ENCODE measurements around the gene CSKMT.
"Not testable (repeated sequence)": the region's sequence is repeated elsewhere in the genome, so short reads cannot be mapped to it uniquely, and the experiment has no call there.

The CSKMT gene

DNA sequence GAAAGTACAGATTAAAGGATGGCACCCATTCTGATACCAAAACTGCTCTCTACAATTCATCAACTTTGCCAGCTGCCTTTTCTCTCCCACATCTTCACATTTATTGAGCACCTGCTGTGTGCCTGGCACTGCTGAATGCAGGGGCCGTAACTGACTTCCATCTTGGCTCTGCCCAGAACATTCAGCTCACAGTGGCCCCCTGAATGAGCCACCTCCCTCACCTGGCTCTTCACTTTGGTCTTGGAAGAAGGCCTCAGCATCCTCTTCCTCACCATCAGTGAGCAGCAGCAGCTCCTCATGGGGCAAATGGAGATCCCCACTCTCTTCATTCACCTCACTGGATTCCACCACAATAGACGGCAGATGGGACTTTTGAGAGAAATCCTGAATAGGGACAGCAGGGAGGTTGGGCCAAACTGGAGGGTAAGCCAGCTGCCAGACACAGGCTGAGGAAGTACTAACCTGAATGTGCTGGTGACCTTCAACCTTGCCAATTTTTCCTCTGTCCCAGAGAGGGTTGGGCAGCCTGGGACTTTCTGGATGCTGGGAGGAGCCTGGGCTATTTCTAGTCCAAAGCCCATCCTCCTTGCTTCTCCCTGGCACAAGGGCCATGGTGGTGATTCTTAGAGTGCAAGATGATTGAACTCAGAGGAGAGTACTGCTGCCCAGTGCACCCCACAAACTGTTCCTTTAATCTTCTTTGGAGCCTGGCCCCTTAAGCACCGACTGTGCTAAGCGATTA lies 4.5 kb downstream of the CSKMT start:
- H3K27ac Mint-ChIP-seq, result no peak overlapping the region
- ATAC-seq (ENCODE audit: low read depth), result no peak
- peaks cover 17% of the 10 kb centered on the region for H3K4me1 Mint-ChIP-seq
- H3K4me3 Mint-ChIP-seq, result no peak overlapping the region
- no peaks in the 10 kb centered on the region for H3K36me3 Mint-ChIP-seq
- DNase-seq (ENCODE audit: low spot score in 2 of 2), result no peak
- H3K9me3 Mint-ChIP-seq, result no peaks in the 10 kb centered on the region
- no peaks in the 10 kb centered on the region for H3K27me3 Mint-ChIP-seq

DNA sequence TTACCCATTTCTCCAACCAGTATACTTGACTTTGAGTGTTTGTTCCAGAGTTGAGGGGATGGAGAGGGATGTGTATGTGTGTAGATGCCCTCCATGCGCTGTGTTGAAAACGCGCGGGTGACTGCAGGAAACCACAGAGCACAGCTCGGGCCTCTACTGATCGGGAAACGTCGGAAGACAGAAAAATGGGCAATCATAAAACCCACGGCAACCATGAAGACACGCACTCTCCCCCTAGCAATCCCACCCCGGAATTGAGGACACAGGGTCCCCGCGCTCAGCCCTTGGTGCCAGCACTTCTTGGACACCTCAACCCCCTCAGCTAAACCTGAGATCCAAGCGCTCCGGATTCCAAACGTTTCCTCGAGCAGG lies 6.1 kb downstream of the CSKMT start:
- H3K27ac Mint-ChIP-seq, result peak overlapping the region; percentile 92
- H3K4me3 Mint-ChIP-seq, result peak overlapping the region; percentile 98
- H3K27me3 Mint-ChIP-seq, result no peaks in the 10 kb centered on the region
- peaks cover 3% of the 10 kb centered on the region for H3K36me3 Mint-ChIP-seq
- no peak for DNase-seq (ENCODE audit: low spot score in 2 of 2)
- peaks cover 20% of the 10 kb centered on the region for H3K4me1 Mint-ChIP-seq
- ATAC-seq (ENCODE audit: low read depth), result peak; percentile 14
- no peaks in the 10 kb centered on the region for H3K9me3 Mint-ChIP-seq

DNA sequence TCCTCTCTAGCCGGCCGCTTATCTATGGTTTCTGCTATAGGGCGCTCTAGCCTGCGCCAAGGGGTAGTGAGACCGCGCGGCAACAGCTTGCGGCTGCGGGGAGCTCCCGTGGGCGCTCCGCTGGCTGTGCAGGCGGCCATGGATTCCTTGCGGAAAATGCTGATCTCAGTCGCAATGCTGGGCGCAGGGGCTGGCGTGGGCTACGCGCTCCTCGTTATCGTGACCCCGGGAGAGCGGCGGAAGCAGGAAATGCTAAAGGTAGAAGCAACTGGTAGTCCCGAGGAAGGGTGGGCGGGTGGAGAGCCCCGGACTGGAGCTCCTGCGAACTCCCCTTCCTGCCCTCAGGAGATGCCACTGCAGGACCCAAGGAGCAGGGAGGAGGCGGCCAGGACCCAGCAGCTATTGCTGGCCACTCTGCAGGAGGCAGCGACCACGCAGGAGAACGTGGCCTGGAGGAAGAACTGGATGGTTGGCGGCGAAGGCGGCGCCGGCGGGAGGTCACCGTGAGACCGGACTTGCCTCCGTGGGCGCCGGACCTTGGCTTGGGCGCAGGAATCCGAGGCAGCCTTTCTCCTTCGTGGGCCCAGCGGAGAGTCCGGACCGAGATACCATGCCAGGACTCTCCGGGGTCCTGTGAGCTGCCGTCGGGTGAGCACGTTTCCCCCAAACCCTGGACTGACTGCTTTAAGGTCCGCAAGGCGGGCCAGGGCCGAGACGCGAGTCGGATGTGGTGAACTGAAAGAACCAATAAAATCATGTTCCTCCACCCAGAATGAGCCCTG lies 6.7 kb downstream of the CSKMT start, which contains the start of the genes LBHD1 and UQCC3:
TSS of gene LBHD1 (minus strand) at position 660 of the 782 bp plus-strand sequence. CDS start 2,236 bp downstream, outside the sequence.
TSS of gene UQCC3 (plus strand) at position 66 of the 782 bp plus-strand sequence. CDS start at position 139, 73 bp downstream.
- H3K9me3 Mint-ChIP-seq, result no peaks in the 10 kb centered on the region
- H3K27me3 Mint-ChIP-seq, result no peaks in the 10 kb centered on the region
- peak; percentile 57 to 76 for DNase-seq (ENCODE audit: low spot score in 2 of 2)
- H3K4me1 Mint-ChIP-seq, result peaks cover 16% of the 10 kb centered on the region
- peak; percentile 79 for ATAC-seq (ENCODE audit: low read depth)
- peak within 1 kb of the TSS; percentile 98 for H3K4me3 Mint-ChIP-seq
- peak within 1 kb of the TSS; percentile 92 for H3K27ac Mint-ChIP-seq
- peaks cover 4% of the 10 kb centered on the region for H3K36me3 Mint-ChIP-seq

DNA sequence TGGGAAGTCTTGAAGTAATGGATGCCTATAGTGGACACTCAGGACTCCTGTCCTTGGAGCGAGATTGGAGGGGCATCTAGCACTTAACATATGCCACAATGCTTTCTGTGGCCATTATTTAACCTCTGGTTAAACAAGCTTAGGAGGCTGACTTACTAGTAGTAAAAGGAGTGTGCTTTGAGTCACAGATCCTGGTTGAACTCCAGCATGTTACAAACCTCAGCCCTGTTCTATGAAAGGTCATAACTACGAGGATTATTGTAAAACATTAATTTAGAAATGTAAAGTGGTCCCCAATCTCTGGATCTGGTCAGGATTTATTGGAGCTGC lies 8.0 kb downstream of the CSKMT start:
- peaks cover 11% of the 10 kb centered on the region for H3K36me3 Mint-ChIP-seq
- H3K4me3 Mint-ChIP-seq, result peak overlapping the region; percentile 98
- no peak for ATAC-seq (ENCODE audit: low read depth)
- no peaks in the 10 kb centered on the region for H3K27me3 Mint-ChIP-seq
- peaks cover 23% of the 10 kb centered on the region for H3K4me1 Mint-ChIP-seq
- no peaks in the 10 kb centered on the region for H3K9me3 Mint-ChIP-seq
- no peak for DNase-seq (ENCODE audit: low spot score in 2 of 2)
- H3K27ac Mint-ChIP-seq, result peak overlapping the region; percentile 92

DNA sequence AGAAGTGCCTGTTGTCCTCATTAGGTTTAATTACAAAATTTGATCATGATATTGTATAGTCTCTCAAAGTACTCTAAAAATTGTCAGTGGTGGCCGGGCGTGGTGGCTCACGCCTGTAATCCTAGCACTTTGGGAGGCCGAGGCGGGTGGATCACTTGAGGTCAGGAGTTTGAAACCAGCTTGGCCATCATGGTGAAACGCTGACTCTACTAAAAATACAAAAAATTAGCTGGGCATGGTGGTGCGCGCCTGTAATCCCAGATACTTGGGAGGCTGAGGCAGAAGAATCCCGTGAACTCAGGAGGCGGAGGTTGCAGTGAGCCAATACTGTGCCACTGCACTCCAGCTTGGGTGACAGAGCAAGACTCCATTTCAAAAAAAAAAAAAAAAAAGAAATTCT lies 10.3 kb downstream of the CSKMT start:
- H3K4me3 Mint-ChIP-seq; H3K27me3 Mint-ChIP-seq; H3K27ac Mint-ChIP-seq; DNase-seq (ENCODE audit: low spot score in 2 of 2); ATAC-seq (ENCODE audit: low read depth); H3K9me3 Mint-ChIP-seq: not testable (repeated sequence)
- H3K36me3 Mint-ChIP-seq, result peaks cover 11% of the 10 kb centered on the region
- H3K4me1 Mint-ChIP-seq, result peaks cover 24% of the 10 kb centered on the region

DNA sequence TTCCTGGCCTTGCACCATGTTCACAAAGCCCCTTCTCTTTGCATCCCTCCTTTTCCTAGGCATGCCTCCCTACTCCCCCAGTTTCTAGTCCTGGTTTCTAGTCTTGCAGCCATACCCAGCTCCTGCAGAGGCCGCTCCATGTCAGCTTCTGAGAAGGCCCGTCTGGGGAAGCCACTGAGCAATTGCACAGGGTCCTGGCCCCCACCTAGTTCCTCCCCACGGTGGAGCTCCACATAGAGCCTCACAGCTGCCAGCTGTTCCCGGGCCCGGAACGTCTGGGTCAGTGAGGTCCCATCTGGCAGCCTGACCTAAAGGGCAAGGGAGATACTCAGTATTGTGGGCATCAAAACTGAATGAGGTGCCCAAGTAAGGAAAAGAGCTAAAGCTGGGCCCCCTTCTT lies 11.6 kb downstream of the CSKMT start:
- H3K9me3 Mint-ChIP-seq, result no peaks in the 10 kb centered on the region
- H3K27me3 Mint-ChIP-seq, result no peaks in the 10 kb centered on the region
- ATAC-seq (ENCODE audit: low read depth) (no peak), DNase-seq (ENCODE audit: low spot score in 2 of 2) (no peak)
- peaks cover 30% of the 10 kb centered on the region for H3K4me1 Mint-ChIP-seq
- peaks cover 11% of the 10 kb centered on the region for H3K36me3 Mint-ChIP-seq
- H3K4me3 Mint-ChIP-seq, result no peak overlapping the region
- H3K27ac Mint-ChIP-seq, result peak overlapping the region; percentile 97

DNA sequence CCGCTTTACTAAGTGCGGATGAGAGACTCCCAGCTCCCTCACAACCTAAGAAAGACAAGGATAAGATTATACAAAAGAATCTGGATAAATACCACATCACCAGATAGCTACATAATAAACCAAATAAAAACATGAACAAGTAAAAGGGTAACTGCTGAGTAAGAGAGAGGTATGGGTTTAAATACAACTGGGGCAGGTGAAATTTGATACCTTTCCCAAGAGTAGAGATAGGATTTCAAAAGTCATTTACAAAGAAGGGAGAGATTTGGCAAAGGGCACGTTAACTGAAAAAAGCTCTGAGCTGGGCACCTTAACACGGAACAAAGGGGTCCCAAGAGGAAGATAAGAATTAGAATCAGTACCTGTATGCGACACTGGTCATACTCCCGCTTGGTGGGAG lies 12.0 kb downstream of the CSKMT start:
- Mint-ChIP-seq H3K27ac (peak overlapping the region; percentile 97), H3K27me3 (no peaks in the 10 kb centered on the region), H3K36me3 (peaks cover 11% of the 10 kb centered on the region), H3K4me1 (peaks cover 29% of the 10 kb centered on the region), H3K9me3 (no peaks in the 10 kb centered on the region), H3K4me3 (peak overlapping the region; percentile 83)
- ATAC-seq (ENCODE audit: low read depth) (no peak), DNase-seq (ENCODE audit: low spot score in 2 of 2) (no peak)

DNA sequence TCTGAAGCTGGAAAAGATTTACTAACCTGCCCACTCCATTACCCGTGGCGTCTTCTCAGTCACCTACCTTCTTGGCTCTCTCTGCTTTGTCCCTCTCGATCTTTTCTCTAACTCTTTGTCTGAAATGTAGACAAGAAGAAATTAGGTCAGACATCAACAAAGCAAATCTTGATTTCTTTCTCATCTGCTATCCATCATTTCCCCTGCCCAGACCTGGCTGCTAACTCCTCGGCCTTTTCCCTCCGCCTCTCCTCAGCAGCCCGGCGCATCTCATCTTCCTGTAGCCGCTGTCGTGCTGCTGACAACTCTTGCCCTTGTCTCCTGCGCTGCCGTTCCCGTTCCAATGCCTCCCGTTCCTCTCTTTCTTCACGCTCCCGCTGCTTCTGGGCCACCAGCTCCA lies 12.6 kb downstream of the CSKMT start:
- H3K9me3 Mint-ChIP-seq, result no peaks in the 10 kb centered on the region
- no peaks in the 10 kb centered on the region for H3K27me3 Mint-ChIP-seq
- DNase-seq (ENCODE audit: low spot score in 2 of 2) (no peak), ATAC-seq (ENCODE audit: low read depth) (no peak)
- peak overlapping the region; percentile 83 for H3K4me3 Mint-ChIP-seq
- H3K4me1 Mint-ChIP-seq, result peaks cover 27% of the 10 kb centered on the region
- peaks cover 11% of the 10 kb centered on the region for H3K36me3 Mint-ChIP-seq
- peak overlapping the region; percentile 97 for H3K27ac Mint-ChIP-seq

DNA sequence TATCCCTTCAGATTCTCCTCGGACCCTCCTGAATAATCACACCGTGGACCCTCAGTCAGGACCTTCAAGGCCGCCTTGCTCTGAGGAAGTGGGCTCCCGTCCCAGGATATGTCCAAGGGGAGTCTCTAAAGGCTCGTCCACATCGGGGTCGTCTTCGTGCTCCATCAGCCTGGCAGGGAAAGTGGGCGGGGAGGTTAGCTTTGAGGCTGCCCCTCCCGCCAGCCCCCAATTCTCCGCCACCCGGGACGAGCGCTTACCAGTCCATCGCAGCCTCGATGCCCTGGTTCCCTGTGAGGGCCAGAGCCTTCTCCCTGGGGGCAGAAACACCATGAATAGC lies 13.3 kb downstream of the CSKMT start:
- Mint-ChIP-seq H3K27me3 (no peaks in the 10 kb centered on the region), H3K27ac (peak overlapping the region; percentile 97), H3K36me3 (peaks cover 11% of the 10 kb centered on the region), H3K9me3 (no peaks in the 10 kb centered on the region), H3K4me1 (peaks cover 27% of the 10 kb centered on the region), H3K4me3 (peak overlapping the region; percentile 83)
- no peak for ATAC-seq (ENCODE audit: low read depth)
- no peak for DNase-seq (ENCODE audit: low spot score in 2 of 2)

DNA sequence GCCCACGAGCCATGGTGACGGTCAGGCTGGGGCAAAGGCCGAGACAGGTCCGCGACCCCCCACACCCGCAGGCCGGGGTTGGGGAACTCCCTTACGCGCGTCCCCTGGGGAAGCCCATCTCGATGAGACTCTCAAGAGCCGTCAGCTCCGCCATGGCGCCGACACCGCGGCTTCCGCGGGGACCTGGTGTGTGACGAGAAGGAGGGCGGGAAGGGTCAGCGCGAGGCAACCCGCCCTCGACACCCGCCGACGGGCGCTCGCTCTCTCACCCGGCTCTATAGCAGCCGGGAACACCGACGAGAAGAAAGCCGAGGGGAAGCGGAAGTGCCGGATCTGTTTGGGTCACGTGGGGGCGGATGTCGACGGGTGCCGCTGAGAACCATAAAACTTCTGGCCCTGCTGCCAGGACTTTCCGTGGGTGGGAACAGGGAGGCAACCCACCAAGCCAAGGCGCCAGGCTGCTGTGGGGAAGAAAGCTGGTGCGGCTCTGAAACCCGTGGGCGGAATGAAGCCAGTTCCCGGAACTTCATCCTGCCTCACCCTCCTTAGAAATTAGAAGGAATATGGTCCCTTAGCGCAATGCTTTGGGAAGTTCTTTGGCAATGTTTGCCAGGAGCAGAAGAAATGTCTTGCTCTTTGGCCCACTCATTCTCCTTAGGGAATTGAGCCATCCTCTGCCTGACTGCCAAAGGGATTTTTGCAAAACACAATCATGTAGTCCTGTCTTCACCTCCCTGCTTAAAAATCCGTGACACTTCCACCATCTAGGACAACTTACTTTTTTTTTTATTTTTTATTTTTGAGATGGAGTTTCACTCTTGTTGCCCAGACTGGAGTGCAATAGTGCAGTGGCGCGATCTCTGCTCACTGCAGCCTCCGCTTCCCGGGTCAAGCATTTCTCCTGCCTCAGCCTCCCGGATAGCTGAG lies 13.9 kb downstream of the CSKMT start, which contains the start of gene UBXN1:
TSS of gene UBXN1 (minus strand) at position 304 of the 927 bp plus-strand sequence. CDS start at position 154, 150 bp downstream.
- no peaks in the 10 kb centered on the region for H3K9me3 Mint-ChIP-seq
- H3K27ac Mint-ChIP-seq, result peak within 1 kb of the TSS; percentile 97
- peaks cover 27% of the 10 kb centered on the region for H3K4me1 Mint-ChIP-seq
- DNase-seq (ENCODE audit: low spot score in 2 of 2) (peak; percentile 76 to 79), ATAC-seq (ENCODE audit: low read depth) (peak; percentile 85)
- H3K36me3 Mint-ChIP-seq, result peaks cover 11% of the 10 kb centered on the region
- H3K4me3 Mint-ChIP-seq, result peak within 1 kb of the TSS; percentile 83
- no peaks in the 10 kb centered on the region for H3K27me3 Mint-ChIP-seq

DNA sequence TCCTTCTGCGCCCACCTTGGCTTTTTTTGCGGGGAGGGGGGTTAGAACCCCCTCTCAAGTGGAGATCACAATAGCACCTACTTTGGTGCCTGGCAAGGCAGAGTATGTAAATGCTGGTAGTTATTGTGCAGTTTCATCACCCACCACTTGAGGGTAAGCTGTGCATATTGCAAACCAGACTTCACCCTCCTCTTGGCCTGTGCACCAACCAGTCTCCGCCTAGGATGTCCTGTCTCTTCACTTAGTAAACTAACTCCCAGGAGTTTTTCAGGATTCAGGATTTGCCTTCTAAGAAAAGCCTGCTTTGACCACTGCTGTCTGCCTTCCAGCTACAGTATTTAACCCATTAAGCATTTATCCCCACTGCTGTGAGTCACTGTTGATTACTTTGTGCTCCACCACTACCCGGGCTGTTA lies 15.7 kb downstream of the CSKMT start:
- Mint-ChIP-seq H3K27ac (peak overlapping the region; percentile 58), H3K4me1 (peaks cover 24% of the 10 kb centered on the region), H3K4me3 (peak overlapping the region; percentile 65), H3K36me3 (peaks cover 9% of the 10 kb centered on the region), H3K27me3 (no peaks in the 10 kb centered on the region), H3K9me3 (no peaks in the 10 kb centered on the region)
- DNase-seq (ENCODE audit: low spot score in 2 of 2), result peak; percentile 27 to 50
- peak; percentile 64 for ATAC-seq (ENCODE audit: low read depth)

DNA sequence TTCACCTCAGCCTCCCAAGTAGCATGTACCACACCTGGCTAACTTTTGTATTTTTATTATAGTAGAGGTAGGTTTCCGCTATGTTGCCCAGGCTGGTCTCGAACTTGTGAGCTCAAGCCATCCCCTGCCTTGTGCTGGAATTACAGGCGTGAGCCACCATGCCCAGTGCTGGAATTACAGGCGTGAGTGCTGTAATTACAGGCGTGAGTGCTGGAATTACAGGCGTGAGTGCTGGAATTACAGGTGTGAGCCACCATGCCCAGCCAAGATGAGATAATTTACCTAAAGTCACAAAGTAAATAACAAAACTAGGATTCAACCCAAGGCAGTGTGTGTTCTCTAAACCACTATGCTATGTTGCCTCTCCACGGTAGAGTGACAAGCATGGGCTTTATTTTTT lies 17.4 kb downstream of the CSKMT start:
- H3K27me3 Mint-ChIP-seq, result no peaks in the 10 kb centered on the region
- ATAC-seq (ENCODE audit: low read depth), result no peak
- H3K4me1 Mint-ChIP-seq, result peaks cover 16% of the 10 kb centered on the region
- no peak overlapping the region for H3K4me3 Mint-ChIP-seq
- H3K9me3 Mint-ChIP-seq, result no peaks in the 10 kb centered on the region
- no peak for DNase-seq (ENCODE audit: low spot score in 2 of 2)
- peaks cover 4% of the 10 kb centered on the region for H3K36me3 Mint-ChIP-seq
- H3K27ac Mint-ChIP-seq, result no peak overlapping the region

DNA sequence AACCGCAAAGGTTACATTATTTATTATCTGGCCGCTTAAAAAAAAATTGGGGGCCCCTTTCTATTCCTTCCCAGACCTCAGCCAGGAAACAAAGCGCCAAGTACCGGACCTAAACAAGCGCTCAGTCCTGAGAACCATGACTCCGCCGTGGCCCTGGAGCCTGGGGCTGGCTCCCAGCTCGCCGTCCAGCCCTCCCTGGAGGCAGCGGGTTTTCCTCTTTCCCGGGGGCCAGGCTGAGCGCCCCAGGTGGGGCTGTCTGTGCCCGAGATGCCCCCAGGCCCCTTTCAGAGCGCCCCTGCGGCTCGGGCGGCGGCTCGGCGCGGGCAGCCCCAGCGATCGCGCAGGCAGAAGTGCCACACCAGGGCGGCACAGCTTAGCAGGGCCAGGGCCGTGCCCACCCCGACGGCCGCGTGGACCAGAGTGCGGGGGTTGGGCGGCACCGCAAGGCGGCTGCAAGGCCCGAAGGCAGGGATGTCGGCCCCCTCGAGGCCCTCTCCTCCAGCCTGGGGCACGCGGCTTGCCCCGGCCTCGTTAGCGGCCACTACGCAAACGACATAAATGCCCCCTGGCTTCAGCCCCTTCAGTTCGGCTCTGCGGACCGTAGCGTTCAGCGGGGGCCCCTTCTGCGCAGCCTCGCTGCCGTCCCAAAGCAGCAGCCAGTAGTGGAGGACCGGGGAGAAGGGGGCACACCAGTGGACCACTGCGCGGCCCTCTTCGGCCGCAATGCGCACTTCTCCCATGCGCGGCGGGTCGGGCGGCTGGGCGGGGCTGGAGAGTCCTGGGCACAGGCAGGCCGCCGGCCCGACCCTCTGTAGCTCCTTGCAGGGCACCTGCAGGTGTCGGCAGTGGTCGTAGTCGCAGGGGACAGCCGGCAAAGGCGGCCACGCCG lies 22.6 kb downstream of the CSKMT start:
- no peak for ATAC-seq (ENCODE audit: low read depth)
- H3K27ac Mint-ChIP-seq, result no peak overlapping the region

More for the DNA sequence above, 22.6 kb downstream of the CSKMT start:
- Mint-ChIP-seq H3K4me3 (no peak overlapping the region), H3K36me3 (peaks cover 8% of the 10 kb centered on the region), H3K4me1 (no peaks in the 10 kb centered on the region), H3K9me3 (no peaks in the 10 kb centered on the region), H3K27me3 (peaks cover 3% of the 10 kb centered on the region)
- DNase-seq (ENCODE audit: low spot score in 2 of 2), result no peak
